Measurements from ENCODE around the gene CAMLG. TPM values are rescaled to one million over a fixed set of nuclear protein-coding genes. Genes with fewer than 3 reads are reported as not detected.
"Not testable (repeated sequence)": the region's sequence is repeated elsewhere in the genome, so short reads cannot be mapped to it uniquely, and the experiment has no call there.

Gene CAMLG
- polyA plus RNA-seq, 3 donors, result 17.5 to 20.8 (median 17.8) TPM

GRCh38 chr5:134714120-134714519 is 24.2 kb upstream of the CAMLG start:
- no CpG with 5 or more reads among the region's 5 CpGs for WGBS (ENCODE audit: insufficient coverage)

GRCh38 chr5:134714541-134714940 is 23.8 kb upstream of the CAMLG start:
- H3K27ac ChIP-seq (ENCODE audit: low read depth in 1 of 2, low read length in 2 of 2), result no peak overlapping the region
- no peak for TF ChIP-seq CTCF (IDR thresholded peaks at IDR 0.05)
- Mint-ChIP-seq H3K27ac (no peak overlapping the region), H3K27me3 (ENCODE audit: low read depth in 3 of 3) (no peaks in the 10 kb centered on the region), H3K36me3 (peaks cover 58 to 88% of the 10 kb centered on the region in 2 donors), H3K4me3 (no peak overlapping the region), H3K9me3 (no peaks in the 10 kb centered on the region), H3K4me1 (no peaks in the 10 kb centered on the region)
- no CpG with 5 or more reads among the region's 3 CpGs for WGBS (ENCODE audit: insufficient coverage)
- H3K4me1 ChIP-seq (ENCODE audit: control insufficient read depth in 1 of 2, insufficient read depth in 2 of 2, low read length in 2 of 2), result no peaks in the 10 kb centered on the region
- H3K9me3 ChIP-seq (replicated peaks in 1 of 2; ENCODE audit: control insufficient read depth in 1 of 2, insufficient read depth in 1 of 2, low read length in 2 of 2), result no peaks in the 10 kb centered on the region
- no peak overlapping the region for H3K4me3 ChIP-seq (replicated peaks in 1 of 3; ENCODE audit: low read depth in 2 of 3, low read length in 3 of 3)
- H2AFZ ChIP-seq (ENCODE audit: insufficient read depth, low read depth, low read length, poor library complexity, severe bottlenecking), result no peak overlapping the region
- H4K20me1 ChIP-seq (ENCODE audit: insufficient read depth, low read length), result no peaks in the 10 kb centered on the region
- intact Hi-C loops (cut with micrococcal nuclease), result no loop called here
- H3K79me2 ChIP-seq (ENCODE audit: insufficient read depth, low read length), result no peaks in the 10 kb centered on the region
- H3K27me3 ChIP-seq (ENCODE audit: control insufficient read depth in 2 of 2, insufficient read depth in 2 of 2, low read length in 2 of 2), result no peaks in the 10 kb centered on the region
- no peak for DNase-seq
- no peak overlapping the region for H3K4me2 ChIP-seq (replicated peaks; ENCODE audit: extremely low read depth, low read length, poor library complexity, severe bottlenecking)
- peaks cover 76 to 86% of the 10 kb centered on the region in 2 donors for H3K36me3 ChIP-seq (replicated peaks in 1 of 2; ENCODE audit: control insufficient read depth in 1 of 2, insufficient read depth in 2 of 2, low read length in 2 of 2)
- no peak overlapping the region for H3K9ac ChIP-seq (ENCODE audit: insufficient read depth, low read length, poor library complexity, severe bottlenecking)

More at GRCh38 chr5:134714120-134714519, 24.2 kb upstream of the CAMLG start:
- no peak overlapping the region for H3K4me2 ChIP-seq (replicated peaks; ENCODE audit: extremely low read depth, low read length, poor library complexity, severe bottlenecking)
- H3K9ac ChIP-seq (ENCODE audit: insufficient read depth, low read length, poor library complexity, severe bottlenecking), result no peak overlapping the region
- Mint-ChIP-seq H3K27me3 (ENCODE audit: low read depth in 3 of 3) (no peaks in the 10 kb centered on the region), H3K4me3 (no peak overlapping the region), H3K27ac (no peak overlapping the region), H3K4me1 (no peaks in the 10 kb centered on the region), H3K36me3 (peaks cover 59 to 87% of the 10 kb centered on the region in 2 donors), H3K9me3 (no peaks in the 10 kb centered on the region)
- intact Hi-C loops (cut with micrococcal nuclease), result no loop called here
- no peaks in the 10 kb centered on the region for H3K79me2 ChIP-seq (ENCODE audit: insufficient read depth, low read length)
- H3K4me3 ChIP-seq (replicated peaks in 1 of 3; ENCODE audit: low read depth in 2 of 3, low read length in 3 of 3), result no peak overlapping the region
- no peaks in the 10 kb centered on the region for H3K4me1 ChIP-seq (ENCODE audit: control insufficient read depth in 1 of 2, insufficient read depth in 2 of 2, low read length in 2 of 2)
- DNase-seq, result no peak
- H3K36me3 ChIP-seq (replicated peaks in 1 of 2; ENCODE audit: control insufficient read depth in 1 of 2, insufficient read depth in 2 of 2, low read length in 2 of 2), result peaks cover 76 to 86% of the 10 kb centered on the region in 2 donors
- no peak for TF ChIP-seq CTCF (IDR thresholded peaks at IDR 0.05)
- no peak overlapping the region for H3K27ac ChIP-seq (ENCODE audit: low read depth in 1 of 2, low read length in 2 of 2)
- no peak overlapping the region for H2AFZ ChIP-seq (ENCODE audit: insufficient read depth, low read depth, low read length, poor library complexity, severe bottlenecking)
- H4K20me1 ChIP-seq (ENCODE audit: insufficient read depth, low read length), result no peaks in the 10 kb centered on the region
- H3K9me3 ChIP-seq (replicated peaks in 1 of 2; ENCODE audit: control insufficient read depth in 1 of 2, insufficient read depth in 1 of 2, low read length in 2 of 2), result no peaks in the 10 kb centered on the region
- no peaks in the 10 kb centered on the region for H3K27me3 ChIP-seq (ENCODE audit: control insufficient read depth in 2 of 2, insufficient read depth in 2 of 2, low read length in 2 of 2)

- H3K4me1 Mint-ChIP-seq; DNase-seq; H3K27ac ChIP-seq (ENCODE audit: low read depth in 1 of 2, low read length in 2 of 2); H3K27me3 ChIP-seq (ENCODE audit: control insufficient read depth in 2 of 2, insufficient read depth in 2 of 2, low read length in 2 of 2); H3K9me3 Mint-ChIP-seq; H3K27me3 Mint-ChIP-seq (ENCODE audit: low read depth in 3 of 3); intact Hi-C loops (cut with micrococcal nuclease); H2AFZ ChIP-seq (ENCODE audit: insufficient read depth, low read depth, low read length, poor library complexity, severe bottlenecking); H3K9ac ChIP-seq (ENCODE audit: insufficient read depth, low read length, poor library complexity, severe bottlenecking); H3K4me2 ChIP-seq (replicated peaks; ENCODE audit: extremely low read depth, low read length, poor library complexity, severe bottlenecking); H3K9me3 ChIP-seq (replicated peaks in 1 of 2; ENCODE audit: control insufficient read depth in 1 of 2, insufficient read depth in 1 of 2, low read length in 2 of 2); H3K4me1 ChIP-seq (ENCODE audit: control insufficient read depth in 1 of 2, insufficient read depth in 2 of 2, low read length in 2 of 2); H3K4me3 Mint-ChIP-seq; H3K79me2 ChIP-seq (ENCODE audit: insufficient read depth, low read length); H4K20me1 ChIP-seq (ENCODE audit: insufficient read depth, low read length); H3K4me3 ChIP-seq (replicated peaks in 1 of 3; ENCODE audit: low read depth in 2 of 3, low read length in 3 of 3): not testable (repeated sequence)
- Mint-ChIP-seq H3K36me3 (peaks cover 56 to 86% of the 10 kb centered on the region in 2 donors), H3K27ac (peak overlapping the region in 2 of 7 donors; percentile 29 to 65)
- H3K36me3 ChIP-seq (replicated peaks in 1 of 2; ENCODE audit: control insufficient read depth in 1 of 2, insufficient read depth in 2 of 2, low read length in 2 of 2), result peaks cover 76 to 86% of the 10 kb centered on the region in 2 donors
- WGBS (ENCODE audit: insufficient coverage), result 100% methylated on average over 2 of the region's 4 CpGs
These were observed 22.9 kb upstream of the CAMLG start for GRCh38 chr5:134715466-134715865.
